Activated T-cell treated with anti-CD3 and anti-CD28 coated beads for 4 hours (primary cell): Measurements from ENCODE around the gene COX6A2.

ENCODE experiments used
- DNase-seq: peaks from one replicate; pipeline ENCODE4 v3.0.0-alpha.2; 2020

Gene COX6A2

DNA sequence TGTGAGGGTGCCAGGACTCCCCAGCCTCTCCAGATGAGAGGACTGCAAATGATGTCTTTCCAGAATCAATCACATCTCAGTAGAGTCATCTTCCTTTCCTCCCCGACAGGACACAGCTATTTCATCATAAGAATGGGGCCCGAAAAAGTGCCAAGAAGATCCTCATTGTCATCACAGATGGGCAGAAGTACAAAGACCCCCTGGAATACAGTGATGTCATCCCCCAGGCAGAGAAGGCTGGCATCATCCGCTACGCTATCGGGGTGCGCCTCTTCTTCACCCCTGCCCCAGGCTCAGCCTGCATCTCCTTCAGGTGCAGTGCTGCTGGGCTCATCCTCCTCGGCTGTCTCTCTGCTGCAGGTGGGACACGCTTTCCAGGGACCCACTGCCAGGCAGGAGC lies 20.8 kb downstream of the COX6A2 start:
- no peak for DNase-seq

DNA sequence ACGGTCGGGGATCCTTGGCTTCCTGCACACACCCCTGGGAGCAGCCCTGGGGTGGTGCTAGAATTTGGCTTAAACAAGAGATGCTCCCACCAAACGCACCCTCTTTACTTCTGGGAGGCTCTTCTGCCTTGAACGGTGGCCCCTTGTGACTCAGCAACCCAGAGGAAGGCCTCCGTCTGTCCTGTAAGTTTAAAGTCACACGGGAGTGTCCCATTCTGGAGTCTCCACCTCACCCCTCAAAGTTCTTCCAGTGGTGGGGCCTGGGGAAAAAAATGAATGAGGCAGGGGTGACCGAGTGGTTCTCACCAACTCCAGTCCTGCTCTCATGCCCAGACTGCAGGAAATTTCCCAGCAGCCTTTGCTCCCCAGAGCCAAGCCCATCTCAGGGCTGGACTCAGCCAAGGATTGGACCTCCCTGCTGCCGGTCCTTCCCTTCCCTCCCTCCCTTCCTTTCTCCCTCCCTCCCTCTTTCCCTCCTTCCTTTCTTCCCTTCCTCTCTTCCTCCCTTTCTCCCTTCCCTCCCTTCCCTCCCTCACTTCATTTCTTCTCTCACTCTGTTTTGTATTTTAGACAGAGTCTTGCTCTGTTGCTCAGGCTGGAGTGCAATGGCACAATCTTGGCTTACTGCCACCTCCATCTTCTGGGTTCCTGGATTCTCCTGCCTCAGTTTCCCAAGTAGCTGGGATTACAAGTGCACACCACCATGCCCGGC lies 23.7 kb downstream of the COX6A2 start:
- no peak for DNase-seq

DNA sequence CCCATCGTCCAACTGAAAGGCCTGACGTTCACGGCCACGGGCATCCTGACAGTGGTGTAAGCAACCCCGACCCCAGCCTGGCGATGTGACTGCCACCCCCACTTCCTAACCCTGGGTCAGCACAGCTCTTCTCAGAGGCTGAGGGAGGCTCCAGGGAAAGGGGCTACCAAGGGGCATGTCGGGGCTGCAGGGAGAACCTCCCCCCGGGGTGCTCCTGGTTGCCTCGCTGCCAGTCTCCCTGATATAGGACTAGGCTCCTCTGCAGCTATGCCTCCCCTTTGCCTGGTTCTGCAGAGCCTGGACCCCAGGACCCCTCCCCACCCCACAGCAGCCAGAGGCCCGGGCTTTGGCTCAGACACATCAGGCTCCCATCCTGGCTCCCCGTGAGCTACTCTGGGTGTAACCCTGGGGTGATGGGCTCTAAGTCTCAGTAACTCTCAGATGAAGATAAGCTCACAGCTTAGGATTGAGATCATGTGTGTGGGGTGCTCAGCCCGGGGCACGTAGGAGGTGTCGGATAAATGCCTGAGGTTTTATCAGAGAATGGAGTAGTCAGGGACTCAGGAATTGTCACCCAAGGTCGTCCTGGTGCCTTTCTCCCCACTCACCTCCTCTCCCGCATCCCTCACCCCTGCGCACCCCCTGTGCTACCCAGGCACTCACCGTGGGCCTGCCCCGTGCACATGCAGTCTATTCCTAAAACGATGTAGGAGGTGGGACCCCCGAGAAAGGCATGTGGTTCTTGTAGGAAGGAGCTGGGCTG lies 24.4 kb downstream of the COX6A2 start:
- DNase-seq, result no peak

DNA sequence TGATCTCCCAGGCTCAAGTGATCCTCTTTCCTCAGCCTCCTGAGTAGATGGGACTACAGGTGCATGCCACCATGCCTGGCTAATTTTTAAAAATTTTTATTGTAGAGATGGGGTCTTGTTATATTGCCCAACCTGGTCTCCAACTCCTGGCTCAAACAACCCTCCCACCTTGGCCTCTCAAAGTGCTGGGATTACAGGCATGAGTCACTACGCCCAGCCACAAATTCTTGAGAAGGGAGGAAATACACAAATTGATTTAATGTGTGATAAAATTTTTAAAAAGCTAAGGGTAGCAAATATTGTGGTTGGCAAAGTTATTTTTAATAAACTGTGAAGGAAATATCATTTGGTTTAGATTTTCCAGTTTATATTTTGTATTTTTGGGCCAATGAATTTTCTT lies 25.5 kb downstream of the COX6A2 start:
- no peak for DNase-seq

DNA sequence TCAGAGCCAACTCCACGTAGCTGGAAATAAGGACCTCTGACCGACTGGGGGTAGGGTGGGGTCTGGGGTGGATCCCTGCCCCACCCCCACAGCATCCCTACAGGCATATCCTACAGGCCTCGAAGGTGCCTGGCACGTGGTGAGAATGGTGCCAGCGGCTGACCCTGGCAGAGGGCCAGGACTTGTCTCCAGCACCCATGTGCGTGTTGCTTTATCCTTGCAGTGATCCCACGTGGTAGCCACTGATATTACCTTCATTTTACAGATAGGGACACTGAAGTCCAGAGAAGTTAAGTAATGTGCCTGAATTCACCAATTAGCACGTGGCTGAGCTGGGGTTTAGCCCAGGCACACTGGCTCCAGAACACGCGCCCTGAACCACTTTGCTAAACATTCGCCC lies 26.7 kb downstream of the COX6A2 start:
- no peak for DNase-seq

DNA sequence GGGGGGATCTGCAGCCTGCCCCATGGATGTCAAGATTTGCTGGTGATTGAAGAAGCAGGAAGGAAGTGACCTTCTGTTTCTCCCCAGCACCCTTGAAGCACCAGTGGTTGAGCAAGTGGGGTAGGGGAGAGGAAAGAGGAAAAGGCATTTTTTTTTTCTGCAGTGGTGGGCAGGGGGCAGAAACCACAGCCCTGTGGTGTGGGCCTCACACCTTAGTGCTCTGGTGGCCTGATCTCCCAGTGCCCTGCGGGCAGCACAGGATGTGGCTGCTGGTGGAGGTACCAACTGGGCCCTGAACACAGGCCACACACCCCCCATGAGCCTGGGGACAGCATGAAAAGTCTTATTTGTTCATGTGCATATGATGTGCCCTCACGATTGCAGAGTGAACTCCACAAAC lies 28.0 kb downstream of the COX6A2 start:
- no peak for DNase-seq

DNA sequence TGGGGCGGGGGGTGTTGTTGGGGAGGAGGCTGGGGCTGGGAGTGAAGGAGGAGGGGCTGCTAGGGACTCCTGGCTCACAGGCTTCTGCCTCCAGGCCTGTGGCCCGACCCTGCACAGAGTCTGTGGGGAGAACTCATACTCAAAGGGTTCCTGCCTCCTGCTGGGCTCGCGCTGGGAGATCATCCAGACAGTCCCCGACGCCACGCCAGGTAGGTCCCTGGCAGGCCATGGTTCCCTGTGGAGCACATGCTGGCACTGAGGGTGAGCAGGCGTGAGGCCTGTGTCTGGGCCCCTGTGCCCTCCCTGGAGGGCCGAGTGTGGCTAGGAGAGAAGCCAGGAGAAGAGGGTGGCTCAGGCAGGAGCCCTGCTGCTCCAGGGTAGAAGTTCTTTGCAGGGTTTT lies 30.5 kb downstream of the COX6A2 start:
- no peak for DNase-seq

DNA sequence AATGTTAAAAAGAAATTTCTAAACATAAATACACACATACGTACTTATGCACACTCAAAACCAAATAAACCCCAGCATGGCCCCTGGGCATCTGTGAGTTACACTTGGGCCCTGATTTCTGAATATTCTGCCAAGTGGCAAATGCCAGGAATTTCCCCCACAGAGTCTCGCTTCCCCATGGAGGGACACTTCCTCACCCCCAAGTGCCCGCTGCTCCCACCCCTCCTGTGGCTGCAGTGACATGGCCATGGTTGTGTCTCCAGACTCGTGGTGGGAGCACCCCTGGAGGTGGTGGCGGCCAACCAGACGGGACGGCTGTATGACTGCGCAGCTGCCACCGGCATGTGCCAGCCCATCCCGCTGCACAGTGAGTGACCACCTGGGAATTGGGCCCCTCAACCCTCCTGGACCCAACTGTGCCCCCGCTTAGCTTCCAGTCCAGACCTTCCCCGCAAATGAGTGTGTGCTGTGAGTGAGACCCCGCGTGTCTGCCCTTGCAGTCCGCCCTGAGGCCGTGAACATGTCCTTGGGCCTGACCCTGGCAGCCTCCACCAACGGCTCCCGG lies 31.0 kb downstream of the COX6A2 start:
- no peak for DNase-seq

DNA sequence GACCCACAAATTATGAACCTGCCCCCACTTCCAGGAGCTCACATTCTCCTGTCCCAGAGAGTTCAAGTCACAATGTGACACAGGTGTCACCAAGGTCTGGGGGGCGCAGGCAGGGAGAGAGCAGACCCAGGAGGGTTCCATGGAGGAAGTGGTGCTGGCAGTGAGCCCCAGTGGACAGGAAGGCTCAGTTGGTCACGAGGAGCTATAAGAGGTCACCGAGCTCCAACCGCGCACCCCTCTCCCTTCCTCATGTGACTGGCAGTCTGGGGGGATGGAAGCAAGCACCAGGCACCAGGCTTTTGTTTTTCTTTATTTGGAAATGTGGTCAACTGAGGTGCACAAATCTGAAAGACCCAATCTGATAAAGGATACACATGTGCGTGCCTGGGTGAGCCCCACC lies 32.5 kb downstream of the COX6A2 start:
- DNase-seq, result no peak

DNA sequence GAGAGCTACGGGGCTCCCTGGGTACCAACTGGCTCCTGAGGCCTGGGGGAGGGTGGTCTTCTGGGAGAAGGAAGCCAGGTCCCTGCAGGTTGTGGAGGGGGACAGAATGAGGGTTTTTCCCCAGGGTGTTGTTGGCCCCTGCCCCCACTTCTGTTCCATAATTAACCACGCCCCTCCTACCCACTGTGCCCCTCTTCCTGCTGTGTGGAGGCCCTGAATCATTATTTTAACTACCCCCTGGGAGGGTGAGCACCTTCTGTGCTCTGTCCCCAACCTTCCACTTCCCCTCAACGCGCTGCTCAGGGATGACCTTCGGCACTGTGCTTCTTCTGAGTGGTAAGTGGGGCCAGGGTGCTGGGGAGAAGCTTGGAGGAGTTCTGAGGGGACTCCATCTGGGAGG lies 35.1 kb downstream of the COX6A2 start, which contains the start of gene ITGAD:
TSS of gene ITGAD (plus strand) at position 280 of the 400 bp plus-strand sequence. CDS start at position 306, 26 bp downstream.
- no peak for DNase-seq

DNA sequence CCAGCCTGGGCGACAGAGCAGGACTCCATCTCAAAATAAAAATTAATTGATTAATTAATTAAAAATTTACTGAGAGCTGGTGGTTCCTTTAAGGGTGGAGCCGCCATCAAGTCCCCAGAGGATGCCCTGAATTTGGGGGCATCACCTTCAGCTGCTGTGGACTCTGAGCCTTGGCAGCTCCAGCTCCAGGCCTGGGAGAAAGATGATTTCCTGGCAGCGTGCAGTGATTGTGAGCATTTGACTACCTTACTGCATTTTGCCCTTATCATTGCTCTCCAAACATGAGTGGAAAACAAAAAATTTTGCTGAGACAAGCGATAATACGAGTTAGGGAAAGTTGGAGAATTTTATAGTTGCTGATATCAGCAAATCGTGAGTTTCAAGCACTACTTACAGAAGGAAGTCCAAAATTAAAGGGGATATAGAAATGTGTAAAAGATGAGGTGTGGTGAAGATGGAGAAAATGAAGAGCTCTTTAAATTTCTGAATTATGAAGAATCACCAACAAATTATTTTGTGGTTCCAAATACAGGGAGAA lies 37.6 kb downstream of the COX6A2 start:
- no peak for DNase-seq

DNA sequence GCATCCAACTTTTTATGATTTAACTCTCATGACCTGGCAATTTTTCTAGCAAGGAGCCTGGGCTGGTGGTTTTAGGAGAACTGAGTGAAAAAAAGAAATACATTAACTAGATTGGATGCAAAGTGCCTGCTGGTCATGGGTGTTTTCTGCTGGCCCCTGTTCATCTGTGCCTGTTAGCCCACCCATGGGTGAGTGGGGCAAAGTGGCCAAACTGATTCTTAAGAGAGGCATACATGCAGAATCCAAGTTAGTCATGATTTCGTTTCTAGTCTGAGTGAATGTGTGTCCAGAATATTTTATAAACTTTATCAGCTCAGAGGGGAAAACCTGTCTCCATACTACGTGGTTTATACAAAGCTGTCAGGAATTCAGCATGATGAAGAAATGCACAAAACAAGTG lies 39.6 kb downstream of the COX6A2 start:
- no peak for DNase-seq

DNA sequence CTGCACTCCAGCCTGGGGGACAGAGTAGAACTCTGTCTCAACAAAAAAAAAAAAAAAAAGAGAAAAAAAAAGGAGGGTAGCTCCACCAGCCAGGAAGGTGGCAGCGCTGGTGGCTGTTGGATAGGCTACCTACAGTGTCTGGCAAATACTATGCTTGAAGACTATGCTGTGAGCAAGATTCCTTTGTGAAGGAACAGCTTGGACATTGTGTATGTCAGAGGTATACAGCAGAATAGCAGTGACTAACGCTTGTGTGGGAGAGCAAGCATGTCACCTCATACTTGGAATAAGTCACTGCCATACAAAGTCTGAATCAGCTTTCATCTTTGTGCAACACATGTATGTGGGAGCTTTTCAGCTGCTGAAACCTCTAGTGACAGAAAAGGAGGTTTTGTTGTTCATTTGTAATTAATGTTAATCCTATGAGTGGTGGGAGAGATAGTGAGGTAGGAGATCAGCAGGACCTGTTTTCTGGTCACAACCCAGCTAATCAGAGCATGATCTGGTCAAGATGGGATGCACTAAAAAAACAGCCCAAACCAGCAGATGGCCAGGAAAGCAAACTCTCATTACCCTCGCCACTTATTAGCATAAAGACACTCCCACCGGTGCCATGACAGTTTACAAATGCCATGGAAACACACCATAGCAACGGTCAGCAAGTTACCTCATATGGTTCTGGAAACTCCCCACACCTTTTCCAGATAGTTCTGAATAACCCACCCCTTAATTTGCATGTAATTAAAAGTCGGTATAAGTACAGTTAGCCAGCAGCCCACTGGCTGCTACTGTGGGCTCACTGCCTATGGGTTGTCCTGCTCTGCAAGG lies 41.8 kb downstream of the COX6A2 start:
- DNase-seq, result no peak

DNA sequence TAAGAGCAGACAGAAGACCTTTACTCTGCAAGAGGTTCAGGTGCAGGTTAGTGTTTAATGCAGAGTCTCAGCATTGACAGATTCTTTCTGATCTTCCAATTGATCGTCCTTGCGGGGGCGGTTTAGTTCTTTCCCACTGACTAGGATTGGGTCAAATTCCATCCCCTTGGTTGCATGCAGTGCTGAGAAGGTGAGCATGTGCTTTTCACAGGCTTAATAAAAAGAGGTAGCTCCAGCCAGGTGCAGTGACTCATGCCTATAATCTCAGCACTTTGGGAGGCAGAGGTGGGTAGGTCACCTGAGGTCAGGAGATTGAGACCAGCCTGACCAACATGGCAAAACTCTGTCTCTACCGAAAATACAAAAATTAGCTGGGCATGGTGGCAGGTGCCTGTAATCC lies 42.5 kb downstream of the COX6A2 start:
- no peak for DNase-seq

DNA sequence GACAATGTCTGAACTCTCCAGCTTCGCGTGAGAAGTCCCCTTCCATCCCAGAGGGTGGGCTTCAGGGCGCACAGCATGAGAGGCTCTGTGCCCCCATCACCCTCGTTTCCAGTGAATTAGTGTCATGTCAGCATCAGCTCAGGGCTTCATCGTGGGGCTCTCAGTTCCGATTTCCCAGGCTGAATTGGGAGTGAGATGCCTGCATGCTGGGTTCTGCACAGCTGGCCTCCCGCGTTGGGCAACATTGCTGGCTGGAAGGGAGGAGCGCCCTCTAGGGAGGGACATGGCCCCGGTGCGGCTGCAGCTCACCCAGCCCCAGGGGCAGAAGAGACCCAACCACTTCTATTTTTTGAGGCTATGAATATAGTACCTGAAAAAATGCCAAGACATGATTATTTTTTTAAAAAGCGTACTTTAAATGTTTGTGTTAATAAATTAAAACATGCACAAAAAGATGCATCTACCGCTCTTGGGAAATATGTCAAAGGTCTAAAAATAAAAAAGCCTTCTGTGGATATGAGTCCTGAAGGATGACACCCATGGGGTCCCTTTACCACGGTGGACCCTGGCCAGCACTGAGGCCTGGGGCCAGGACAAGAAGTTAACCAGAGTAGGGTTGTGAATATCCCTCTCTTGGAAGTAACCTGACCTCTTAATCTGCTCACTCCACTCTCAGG lies 45.5 kb downstream of the COX6A2 start:
- DNase-seq, result peak; percentile 38

DNA sequence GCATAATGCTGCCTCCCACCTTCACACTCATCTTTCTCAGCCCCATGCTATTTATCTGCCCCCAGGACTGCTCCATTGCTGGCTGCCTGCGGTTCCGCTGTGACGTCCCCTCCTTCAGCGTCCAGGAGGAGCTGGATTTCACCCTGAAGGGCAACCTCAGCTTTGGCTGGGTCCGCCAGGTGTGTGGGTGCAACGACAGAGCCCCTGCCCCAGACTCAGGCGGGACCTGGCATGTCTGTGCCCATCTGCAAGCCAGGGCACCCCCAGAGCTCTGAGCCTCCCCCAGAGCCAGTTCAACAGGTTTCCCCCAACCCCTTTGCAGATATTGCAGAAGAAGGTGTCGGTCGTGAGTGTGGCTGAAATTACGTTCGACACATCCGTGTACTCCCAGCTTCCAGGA lies 48.0 kb downstream of the COX6A2 start:
- no peak for DNase-seq
